K562 (cell line): Measurements from ENCODE around the gene DUS1L. TPM values are rescaled to one million over a fixed set of nuclear protein-coding genes. Genes with fewer than 3 reads are reported as not detected.

ENCODE experiments used
- ATAC-seq: fragments of 200-7000 bp; cut with Tn5 transposase; 3 replicates; pipeline ENCODE4 v1.9.1; 2020; ENCODE audit warnings: moderate library complexity
- BruUV-seq: library from RNA; stranded (reverse); fragments of 400-500 nt; replicated peaks from 2 replicates; lab custom pipeline; 2021; lab: Mats Ljungman, UMichigan
- CTCF ChIA-PET: fragments of 300-600 bp; formaldehyde crosslinking; extraction: SDS; loops from one replicate; lab custom pipeline; 2021; ENCODE audit warnings: low intra/inter-chr PET ratio; lab: Yijun Ruan, JAX
- POLR2A ChIA-PET: fragments of 300-600, 350-650 bp; sonication (Branson Sonifier 250); formaldehyde crosslinking; extraction: SDS; loops from one replicate; lab custom pipeline; 2021; ENCODE audit warnings: antibody characterized with exemption, inconsistent platforms; lab: Yijun Ruan, JAX
- DNase-seq, 4 experiments: peaks; one replicate each; pipeline versions ENCODE4 v3.0.0 to v3.0.0-alpha.2; 2011 to 2018; ENCODE audit warnings: low spot score in 3 of 4, mixed read lengths in 3 of 4; ENCODE audit errors: extremely low read depth in 1 of 4
- FAIRE-seq: peaks from 2 replicates; lab custom pipeline; 2011; peaks lifted over from hg19 to GRCh38; lab: Jason Lieb, UNC
- H2AFZ ChIP-seq: 2 replicates; pipeline ENCODE4 v1.6.0; 2011; ENCODE audit warnings: low read depth, low read length, control low read depth, inconsistent platforms
- H3K27ac ChIP-seq: fragments of 200-600 bp; 3 replicates; pipeline ENCODE4 v1.8.0; 2011; ENCODE audit warnings: low read depth, mild to moderate bottlenecking, control low read depth, inconsistent platforms, low read length, moderate library complexity, mixed read lengths; ENCODE audit errors: extremely low read depth
- H3K27me3 ChIP-seq, 2 experiments: fragments of 300-600 bp in 1 of 2; 2 replicates in 1 of 2; 3 replicates in 1 of 2; pipeline versions ENCODE4 v1.6.0 to v1.8.0; 2011; ENCODE audit warnings: inconsistent platforms in 2 of 2, low read length in 2 of 2, mild to moderate bottlenecking in 1 of 2, mixed read lengths in 1 of 2, moderate library complexity in 1 of 2; ENCODE audit not compliant: control insufficient read depth in 2 of 2, insufficient read depth in 2 of 2
- H3K36me3 ChIP-seq: fragments of 300-600 bp; 3 replicates; pipeline ENCODE4 v1.8.0; 2011; ENCODE audit warnings: mild to moderate bottlenecking, low read length, inconsistent platforms; ENCODE audit not compliant: control insufficient read depth, insufficient read depth
- H3K4me1 ChIP-seq, 2 experiments: fragments of 200-600 bp in 1 of 2; replicated peaks in 1 of 2; 2 replicates in 1 of 2; 3 replicates in 1 of 2; pipeline versions ENCODE4 v1.5.1 to v1.8.0; 2011; ENCODE audit warnings: inconsistent platforms in 2 of 2, low read length in 2 of 2, mild to moderate bottlenecking in 1 of 2, mixed read lengths in 1 of 2, moderate library complexity in 1 of 2; ENCODE audit not compliant: control insufficient read depth in 2 of 2, insufficient read depth in 2 of 2
- H3K4me2 ChIP-seq: 2 replicates; pipeline ENCODE4 v1.6.1; 2011; ENCODE audit warnings: low read length, control low read depth, inconsistent platforms, mixed read lengths; ENCODE audit not compliant: insufficient read depth
- H3K4me3 ChIP-seq: fragments of 200-600 bp; sonication (generic), shearing (Covaris generic); 2 replicates; pipeline ENCODE4 v1.5.1; 2016; ENCODE audit warnings: control low read depth, inconsistent platforms
- H3K79me2 ChIP-seq: fragments of 200-600 bp; 3 replicates; pipeline ENCODE4 v1.8.0; 2011; ENCODE audit warnings: low read length, inconsistent platforms; ENCODE audit not compliant: control insufficient read depth, insufficient read depth
- H3K9ac ChIP-seq, 2 experiments: 2 replicates each; pipeline versions ENCODE4 v1.6.0 to v1.6.1; 2011; ENCODE audit warnings: low read depth in 2 of 2, low read length in 2 of 2, control low read depth in 1 of 2, inconsistent platforms in 1 of 2, mild to moderate bottlenecking in 1 of 2, mixed read lengths in 1 of 2; ENCODE audit not compliant: insufficient read depth in 1 of 2
- H3K9me1 ChIP-seq: one replicate; pipeline ENCODE4 v1.6.0; 2011; ENCODE audit warnings: inconsistent platforms, mild to moderate bottlenecking, low read length, moderate library complexity; ENCODE audit not compliant: control insufficient read depth, insufficient read depth
- H3K9me3 ChIP-seq: replicated peaks from 2 replicates; pipeline ENCODE4 v1.5.1; 2011; ENCODE audit warnings: low read depth, low read length, inconsistent platforms; ENCODE audit not compliant: control insufficient read depth, insufficient read depth
- H4K20me1 ChIP-seq: replicated peaks from 2 replicates; pipeline ENCODE4 v1.6.1; 2011; ENCODE audit warnings: low read length, inconsistent platforms, mixed read lengths; ENCODE audit not compliant: control insufficient read depth, insufficient read depth
- BACH1 ChIP-seq: fragments of 200-800 bp; sonication (Bioruptor generic); IDR thresholded peaks from 2 replicates; pipeline ENCODE4 v1.6.1; 2016; ENCODE audit warnings: missing genetic modification characterization, missing compliant biosample characterization
- BCLAF1 ChIP-seq, 2 experiments: fragments of 450-650 bp in 1 of 2; IDR thresholded peaks; 2 replicates each; pipeline ENCODE4 v1.6.1; 2011 to 2017; ENCODE audit warnings: low read depth in 2 of 2, antibody characterized with exemption in 1 of 2, borderline replicate concordance in 1 of 2, low read length in 1 of 2, mild to moderate bottlenecking in 1 of 2, mixed read lengths in 1 of 2; ENCODE audit not compliant: control insufficient read depth in 1 of 2
- FIP1L1 ChIP-seq: fragments of 200-400 bp; formaldehyde crosslinking; IDR thresholded peaks from 2 replicates; pipeline ENCODE4 v1.6.1; 2018; ENCODE audit warnings: mild to moderate bottlenecking, low read depth, low read length; ENCODE audit not compliant: poor library complexity, severe bottlenecking
- POLR2A ChIP-seq: fragments of 450-650 bp; conservative IDR thresholded peaks from 2 replicates; pipeline ENCODE4 v1.6.1; 2016
- POLR2AphosphoS5 ChIP-seq: IDR thresholded peaks from 2 replicates; pipeline ENCODE4 v1.6.1; 2011; ENCODE audit warnings: mild to moderate bottlenecking, low read depth, low read length, moderate library complexity; ENCODE audit not compliant: control insufficient read depth, insufficient read depth
- POLR2G ChIP-seq: fragments of 200-400 bp; formaldehyde crosslinking; IDR thresholded peaks from 2 replicates; pipeline ENCODE4 v1.6.1; 2017; ENCODE audit warnings: low read depth, mild to moderate bottlenecking, antibody characterized with exemption, low read length, moderate library complexity
- RBFOX2 ChIP-seq: fragments of 200-400 bp; formaldehyde crosslinking; IDR thresholded peaks from 2 replicates; pipeline ENCODE4 v1.6.1; 2017; ENCODE audit warnings: low read depth, mild to moderate bottlenecking, low read length, moderate library complexity
- RBM22 ChIP-seq: fragments of 200-400 bp; formaldehyde crosslinking; IDR thresholded peaks from 2 replicates; pipeline ENCODE4 v1.6.1; 2018; ENCODE audit warnings: low read length, low read depth; ENCODE audit not compliant: poor library complexity, severe bottlenecking
- SUPT5H ChIP-seq: fragments of 450-650 bp; IDR thresholded peaks from 2 replicates; pipeline ENCODE4 v1.6.1; 2016
- YY1 ChIP-seq, 3 experiments: IDR thresholded peaks; 2 replicates each; pipeline ENCODE4 v1.6.1; 2011; ENCODE audit warnings: low read length in 2 of 3, mild to moderate bottlenecking in 2 of 3, moderate library complexity in 2 of 3, borderline replicate concordance in 1 of 3, control low read depth in 1 of 3, low read depth in 1 of 3; ENCODE audit not compliant: insufficient read depth in 3 of 3, insufficient replicate concordance in 2 of 3, control insufficient read depth in 1 of 3, insufficient read length in 1 of 3; ENCODE audit errors: extremely low read depth in 1 of 3
- ZNF146 ChIP-seq: IDR thresholded peaks from one replicate; pipeline ENCODE4 v1.6.1; 2018; ENCODE audit warnings: missing compliant biosample characterization; ENCODE audit not compliant: unreplicated experiment
- ZNF311 ChIP-seq: fragments of 250-450 bp; sonication (Bioruptor Pico); IDR thresholded peaks from 2 replicates; pipeline ENCODE4 v1.4.0; 2020; ENCODE audit warnings: mild to moderate bottlenecking, moderate library complexity
- WGBS: fragments of 100-300 bp; shearing (Covaris generic); methylation state at CpG from one replicate; pipeline ENCODE4 v1.1.6; 2016; ENCODE audit warnings: low coverage, mixed read lengths; ENCODE audit not compliant: insufficient coverage; ENCODE audit errors: missing lambda C conversion rate; 5-methylcytosine and 5-hydroxymethylcytosine counted together
- in situ Hi-C: fragments of 300-500 bp; cut with MboI; formaldehyde crosslinking; loops from 4 replicates; pipeline ENCODE4 v1.15.0; 2018; ENCODE audit warnings: inconsistent platforms, mixed read lengths
- intact Hi-C: fragments of 100-400 bp; cut with micrococcal nuclease; formaldehyde crosslinking; loops from 2 replicates; pipeline ENCODE4 v1.14.2; 2022
- polyA plus RNA-seq, 8 experiments: library from polyadenylated mRNA; depleted of rRNA in 4 of 8; stranded (reverse) in 5 of 8; unstranded in 3 of 8; fragments of >200 nt; fragmentation: Nextera tagmentation in 2 of 8; fragmentation: Illumina TruSeq in 1 of 8; extraction: Ambion mirVana in 2 of 8; extraction: Trizol in 1 of 8; gene quantifications; 2 replicates each; pipeline versions ENCODE4 v1.2.1 to v1.2.3, GENCODE V29; 2011 to 2014; ENCODE audit warnings: inconsistent platforms in 1 of 8, missing spikeins in 1 of 8
- total RNA-seq, 7 experiments: library from RNA; depleted of rRNA in 6 of 7; stranded (reverse); fragments of >200 nt in 6 of 7; fragmentation: Illumina TruSeq in 2 of 7; extraction: Trizol in 2 of 7; gene quantifications; 2 replicates each; pipeline versions ENCODE4 v1.2.1 to v1.2.3, GENCODE V29; 2011 to 2021; ENCODE audit warnings: low replicate concordance in 1 of 7
- TF ChIP-seq, protein P1 (sequence below): sonication (generic); formaldehyde crosslinking; IDR thresholded peaks from 2 replicates; pipeline ENCODE4 v1.8.0; 2022; ENCODE audit warnings: missing genetic modification reagents, mild to moderate bottlenecking, borderline replicate concordance

Gene DUS1L
- total and polyA plus RNA-seq, 9 of the 15 experiments (the other 6 are each of a cell fraction or from before 2014, with no cell fraction given), result 7.8 to 210 (median 83.9) TPM

DNA sequence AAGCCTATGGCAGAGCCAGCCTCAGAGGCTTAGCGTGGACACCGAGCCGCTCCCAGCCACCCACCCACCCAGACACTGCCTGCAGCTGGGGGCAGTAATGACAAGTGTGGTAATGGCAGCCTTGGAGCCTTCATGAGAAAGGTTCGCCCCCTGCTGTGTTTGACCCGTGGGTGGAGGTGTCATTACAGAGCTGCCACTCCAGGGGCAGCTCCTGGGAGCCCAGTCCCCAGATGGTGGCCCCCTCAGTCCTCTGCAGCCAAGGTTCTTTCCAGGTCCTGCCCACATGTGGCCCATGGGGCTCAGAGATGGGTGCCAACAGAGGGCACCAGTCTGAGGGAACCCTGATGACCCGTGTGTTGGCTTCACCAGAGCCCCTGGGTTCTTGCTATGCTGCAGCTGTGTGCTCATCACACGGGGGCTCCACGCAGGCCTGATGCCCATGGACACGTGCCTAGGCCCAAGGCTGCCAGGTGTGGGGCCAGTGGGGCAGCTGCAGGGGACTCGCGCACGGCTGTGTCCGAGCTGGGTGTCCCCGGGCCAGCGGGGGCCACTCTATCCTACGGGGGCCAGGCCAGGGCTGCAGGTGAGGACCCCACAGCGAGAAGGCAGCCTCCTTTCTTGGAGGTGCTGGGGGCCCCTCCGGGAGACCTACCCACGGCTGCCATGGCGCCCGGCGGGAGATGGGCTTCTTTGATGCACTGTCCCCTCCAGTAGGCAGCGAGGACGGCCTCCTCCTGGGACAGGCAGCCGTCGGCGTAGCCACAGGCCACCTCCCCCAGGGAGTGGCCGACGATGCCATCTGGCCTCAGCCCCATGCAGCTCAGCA lies 24.3 kb upstream of the DUS1L start:
- peaks cover 19% of the 10 kb centered on the region for H4K20me1 ChIP-seq
- WGBS, result 97% methylated on average over 11 of the region's 29 CpGs
- peak overlapping the region in 1 of 2 experiments; percentile 43; a peak in 1 of 4 replicates for H3K9ac ChIP-seq
- no TSS peak for BruUV-seq
- ChIA-PET CTCF (no interaction called here), POLR2A (interaction anchor here (0.5 to 5.9 kb wide), 7 partner anchors 8 to 450 kb away, joined by 3 to 52 read pairs (median 3); partner anchors contain the start of gene FASN)
- H3K9me3 ChIP-seq, result no peaks in the 10 kb centered on the region
- no peak overlapping the region for H3K27ac ChIP-seq
- H3K36me3 ChIP-seq, result peaks cover 96% of the 10 kb centered on the region
- intact Hi-C loops, result no loop called here
- H3K4me3 ChIP-seq, result no peak overlapping the region
- TF ChIP-seq YY1 (IDR thresholded peaks at IDR 0.05; ENCODE audit: borderline replicate concordance in 1 of 3, control insufficient read depth in 1 of 3, extremely low read depth in 1 of 3, insufficient read depth in 3 of 3, insufficient read length in 1 of 3, insufficient replicate concordance in 2 of 3, low read depth in 1 of 3, low read length in 2 of 3) (peak in 1 of 3 experiments; percentile 37), POLR2AphosphoS5 (peak; percentile 44; the same call in 1 of the 2 replicates), RBFOX2 (peak; percentile 59), ZNF146 (CRISPR knock-in tag) (peak; percentile 3), SUPT5H (peak; percentile 18), FIP1L1 (no peak), POLR2A (peak; percentile 8; the same call in 1 of the 2 replicates), BCLAF1 (IDR thresholded peaks at IDR 0.05; ENCODE audit: borderline replicate concordance in 1 of 2, control insufficient read depth in 1 of 2, low read depth in 2 of 2, low read length in 1 of 2) (peak in 1 of 2 experiments; percentile 63; a peak in 1 of 4 replicates), POLR2G (peak; percentile 37; the same call in 1 of the 2 replicates), RBM22 (peak; percentile 26), ZNF311 (CRISPR knock-in tag) (no peak), BACH1 (tag) (no peak)
- TF ChIP-seq, protein P1, sequence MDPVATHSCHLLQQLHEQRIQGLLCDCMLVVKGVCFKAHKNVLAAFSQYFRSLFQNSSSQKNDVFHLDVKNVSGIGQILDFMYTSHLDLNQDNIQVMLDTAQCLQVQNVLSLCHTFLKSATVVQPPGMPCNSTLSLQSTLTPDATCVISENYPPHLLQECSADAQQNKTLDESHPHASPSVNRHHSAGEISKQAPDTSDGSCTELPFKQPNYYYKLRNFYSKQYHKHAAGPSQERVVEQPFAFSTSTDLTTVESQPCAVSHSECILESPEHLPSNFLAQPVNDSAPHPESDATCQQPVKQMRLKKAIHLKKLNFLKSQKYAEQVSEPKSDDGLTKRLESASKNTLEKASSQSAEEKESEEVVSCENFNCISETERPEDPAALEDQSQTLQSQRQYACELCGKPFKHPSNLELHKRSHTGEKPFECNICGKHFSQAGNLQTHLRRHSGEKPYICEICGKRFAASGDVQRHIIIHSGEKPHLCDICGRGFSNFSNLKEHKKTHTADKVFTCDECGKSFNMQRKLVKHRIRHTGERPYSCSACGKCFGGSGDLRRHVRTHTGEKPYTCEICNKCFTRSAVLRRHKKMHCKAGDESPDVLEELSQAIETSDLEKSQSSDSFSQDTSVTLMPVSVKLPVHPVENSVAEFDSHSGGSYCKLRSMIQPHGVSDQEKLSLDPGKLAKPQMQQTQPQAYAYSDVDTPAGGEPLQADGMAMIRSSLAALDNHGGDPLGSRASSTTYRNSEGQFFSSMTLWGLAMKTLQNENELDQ, result no peak
- ATAC-seq (no peak), DNase-seq (no peak), FAIRE-seq (no peak)
- no peak overlapping the region for H2AFZ ChIP-seq
- in situ Hi-C loops, result no loop called here
- H3K27me3 ChIP-seq, result no peaks in the 10 kb centered on the region
- peaks cover 42% of the 10 kb centered on the region for H3K79me2 ChIP-seq
- peaks cover 0 to 60% of the 10 kb centered on the region in 2 experiments; a peak in 1 of 5 replicates for H3K4me1 ChIP-seq
- H3K4me2 ChIP-seq, result no peak overlapping the region
- H3K9me1 ChIP-seq, result no peaks in the 10 kb centered on the region
